NCI-H1930 (cell line): ENCODE data around the gene LCN6.
A peak's percentile ranks its signal among the peaks of the same experiment; 100 is the strongest.

Experiments
- DNase-seq, 2 experiments: peaks; one replicate each; lab custom pipeline; 2025; lab: John Stamatoyannopoulos, UW

The LCN6 gene

GRCh38 chr9:136743639-136744211, 4.6 kb downstream of the LCN6 start:
- DNase-seq: no peak

DNA sequence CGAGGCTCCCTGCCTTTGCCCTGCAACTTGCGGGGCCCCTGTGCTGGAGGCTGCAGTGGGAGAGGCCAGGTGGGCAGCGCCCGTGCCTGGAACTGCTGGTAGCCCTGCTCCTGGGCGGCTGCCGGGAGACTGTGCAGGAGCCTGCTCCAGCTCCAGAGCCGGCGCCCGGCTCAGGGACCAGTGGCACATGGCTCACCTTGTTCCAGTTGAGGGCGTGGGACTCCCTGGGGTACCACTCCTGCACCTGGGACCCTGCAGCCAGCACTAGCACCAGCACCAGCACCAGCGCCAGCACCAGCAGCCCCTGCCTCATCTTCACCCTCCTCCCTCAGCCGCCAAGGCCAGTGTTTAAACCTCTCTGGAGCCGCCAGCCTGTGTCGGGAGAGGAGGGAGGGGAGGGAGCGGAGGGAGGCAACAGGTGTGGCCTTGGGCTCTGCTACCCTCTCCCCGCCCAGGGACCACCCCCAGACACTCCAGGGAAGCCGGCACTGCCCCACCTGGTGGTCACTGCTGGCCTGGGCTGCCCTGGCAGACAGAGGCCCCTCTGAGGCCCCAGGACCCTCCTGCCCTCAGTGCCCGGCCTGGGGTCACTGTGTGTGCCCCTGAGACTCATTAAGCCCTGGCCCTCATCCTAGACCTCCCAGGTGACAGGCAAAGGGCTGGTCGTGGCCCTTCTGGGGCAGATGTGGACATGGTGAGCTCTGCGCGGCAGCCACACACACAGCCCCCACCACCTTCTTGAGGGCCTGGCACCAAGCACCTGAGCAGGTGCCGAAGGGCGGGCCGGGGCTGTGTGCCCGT, 5.5 kb downstream of the LCN6 start, which contains the start of gene LCN10:
LCN10 (minus strand) TSS at position 350 of the 801 bp plus-strand sequence; CDS start at position 313, 37 bp downstream.
- DNase-seq: no peak

DNA sequence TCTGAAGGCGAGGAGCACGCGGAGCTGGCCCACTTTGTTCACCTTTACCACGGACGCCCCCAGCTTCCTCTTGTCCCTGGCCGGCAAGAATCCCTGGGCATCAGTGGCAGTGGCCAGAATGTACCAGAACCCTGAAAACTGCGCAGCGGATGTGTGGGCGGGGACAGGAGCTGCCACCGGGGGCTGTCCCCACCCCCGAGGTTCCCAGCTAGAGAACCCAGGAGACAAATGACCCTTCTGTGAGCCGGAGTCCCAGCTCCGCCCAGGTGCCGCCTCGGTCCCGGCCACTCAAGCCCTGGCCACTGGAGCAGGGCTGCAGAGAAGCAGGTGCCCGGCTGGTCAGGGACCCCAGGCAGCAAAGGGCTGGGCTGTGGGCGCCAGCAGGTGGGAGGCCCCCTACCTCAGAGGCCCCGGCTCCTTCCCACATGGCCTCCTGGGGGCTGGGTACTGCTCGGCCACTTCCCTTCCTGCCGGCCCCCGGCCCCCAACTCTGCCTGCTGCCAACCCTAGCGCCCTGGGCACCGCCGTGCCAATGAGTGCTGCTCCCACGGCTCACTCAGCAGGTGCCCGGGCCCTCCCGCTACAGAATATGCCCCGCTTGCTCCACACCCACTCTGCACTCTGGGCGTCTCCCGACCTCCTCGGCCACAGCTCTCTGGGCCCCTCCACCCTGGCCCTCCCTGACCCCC, 6.3 kb downstream of the LCN6 start:
- no peak for DNase-seq

GRCh38 chr9:136740971-136741882, 7.1 kb downstream of the LCN6 start:
- DNase-seq: no peak

DNA sequence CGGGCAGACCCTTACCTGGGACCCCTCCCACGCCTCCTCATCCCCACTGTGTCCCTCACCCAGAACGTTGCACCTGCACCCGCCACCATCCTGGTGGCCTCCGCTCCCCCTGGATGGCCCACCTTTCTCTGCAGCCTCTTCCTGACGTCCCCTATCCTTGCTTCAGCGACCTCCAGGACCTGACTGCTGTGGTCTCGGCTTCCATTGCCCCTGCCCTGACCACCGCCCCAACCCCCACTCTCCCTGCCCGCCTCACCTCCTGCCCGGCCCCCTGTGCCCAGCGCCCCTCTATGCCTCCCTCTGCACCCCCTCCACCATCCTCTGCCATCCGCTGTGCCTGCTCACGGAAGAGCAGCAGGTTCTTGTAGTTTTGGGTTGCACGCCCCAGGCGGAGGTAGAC, 7.8 kb downstream of the LCN6 start:
- DNase-seq: no peak

DNA sequence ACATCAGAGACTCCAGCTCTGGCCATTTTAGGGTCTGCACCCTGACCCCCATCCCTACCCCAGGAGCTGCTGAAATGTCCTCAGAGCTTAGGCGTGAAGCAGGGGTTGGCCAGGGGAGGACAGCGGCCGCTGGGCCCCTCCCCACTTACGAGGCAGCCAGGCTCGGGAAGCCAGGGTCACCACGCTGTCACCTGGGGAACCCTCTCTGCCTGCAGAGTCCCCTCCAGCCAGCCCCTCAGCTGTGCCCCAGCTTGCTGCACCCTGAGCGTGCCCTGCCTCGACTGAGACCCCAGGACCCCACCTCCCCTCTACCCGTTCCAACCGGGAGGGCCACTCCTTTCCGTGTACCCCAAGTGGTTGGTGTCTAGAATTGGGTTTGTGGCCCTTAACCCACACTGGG, 8.3 kb downstream of the LCN6 start:
- DNase-seq: no peak

DNA sequence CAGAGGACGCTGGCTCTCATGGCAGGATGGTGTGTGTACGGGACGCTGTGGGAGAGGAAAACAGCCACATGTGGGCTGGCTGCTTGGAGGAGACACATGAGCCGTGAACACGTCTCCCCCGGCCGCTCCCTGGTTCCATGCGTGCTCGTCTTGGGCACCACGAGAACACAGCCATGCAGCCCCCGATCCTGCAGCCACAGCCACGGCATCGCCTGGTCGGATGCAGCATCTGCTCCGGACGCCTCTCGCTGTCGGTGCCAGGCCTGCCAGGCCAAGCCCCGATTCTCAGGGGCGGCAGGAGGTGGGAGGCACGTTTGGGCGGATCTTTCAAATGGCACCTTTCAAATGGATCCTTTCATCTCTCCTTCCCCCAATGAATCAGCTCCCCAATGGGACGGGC, 8.8 kb downstream of the LCN6 start:
- DNase-seq: no peak

DNA sequence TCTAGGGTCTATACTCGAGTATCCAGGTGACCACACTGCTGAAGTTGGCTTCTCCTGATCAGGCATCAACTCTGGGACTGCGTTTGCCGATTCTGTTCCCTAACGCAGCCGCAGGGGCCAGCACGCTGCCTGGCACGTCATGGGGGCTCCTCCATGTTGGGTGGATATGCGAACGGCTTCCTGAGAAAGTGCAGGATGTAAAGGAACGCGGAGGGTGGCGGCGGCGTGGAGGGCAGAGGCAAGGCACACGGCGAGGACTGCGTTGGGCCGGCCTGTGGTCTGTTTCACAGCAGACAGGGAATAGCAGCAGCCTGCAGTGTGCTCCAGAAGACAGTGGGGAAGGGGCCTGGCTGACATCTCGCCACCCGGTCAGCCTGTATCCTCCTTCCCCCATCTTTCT, 9.4 kb downstream of the LCN6 start:
- DNase-seq: no peak

GRCh38 chr9:136735812-136736480, 12.4 kb downstream of the LCN6 start:
- no peak for DNase-seq

- no peak for DNase-seq
These were observed 13.4 kb downstream of the LCN6 start for GRCh38 chr9:136734837-136735496.

DNA sequence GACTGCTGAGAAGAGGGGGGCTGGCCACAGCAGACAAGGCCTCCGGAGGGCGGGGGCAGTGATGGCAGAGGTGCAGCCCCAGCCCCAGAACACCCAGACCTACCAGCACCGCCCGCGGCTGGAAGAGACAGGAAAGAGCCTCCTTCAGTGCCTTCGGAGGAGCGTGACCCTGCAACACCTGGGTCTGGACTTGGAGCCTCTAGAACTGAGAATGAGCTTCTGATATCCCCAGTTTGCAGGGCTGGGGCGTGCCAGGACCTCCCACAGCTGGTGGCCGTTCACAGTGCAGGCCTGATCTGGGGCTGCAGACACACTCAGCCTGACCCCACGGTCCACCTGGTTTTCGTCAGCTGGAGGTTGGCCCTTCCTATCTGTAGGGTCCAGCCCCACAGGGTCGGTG, 14.7 kb downstream of the LCN6 start:
- DNase-seq: no peak

GRCh38 chr9:136732444-136733178, 15.7 kb downstream of the LCN6 start:
- DNase-seq: no peak

GRCh38 chr9:136729926-136730325, 18.4 kb downstream of the LCN6 start:
- no peak for DNase-seq

- DNase-seq: no peak
These were observed 19.2 kb downstream of the LCN6 start for GRCh38 chr9:136729144-136729543.

DNA sequence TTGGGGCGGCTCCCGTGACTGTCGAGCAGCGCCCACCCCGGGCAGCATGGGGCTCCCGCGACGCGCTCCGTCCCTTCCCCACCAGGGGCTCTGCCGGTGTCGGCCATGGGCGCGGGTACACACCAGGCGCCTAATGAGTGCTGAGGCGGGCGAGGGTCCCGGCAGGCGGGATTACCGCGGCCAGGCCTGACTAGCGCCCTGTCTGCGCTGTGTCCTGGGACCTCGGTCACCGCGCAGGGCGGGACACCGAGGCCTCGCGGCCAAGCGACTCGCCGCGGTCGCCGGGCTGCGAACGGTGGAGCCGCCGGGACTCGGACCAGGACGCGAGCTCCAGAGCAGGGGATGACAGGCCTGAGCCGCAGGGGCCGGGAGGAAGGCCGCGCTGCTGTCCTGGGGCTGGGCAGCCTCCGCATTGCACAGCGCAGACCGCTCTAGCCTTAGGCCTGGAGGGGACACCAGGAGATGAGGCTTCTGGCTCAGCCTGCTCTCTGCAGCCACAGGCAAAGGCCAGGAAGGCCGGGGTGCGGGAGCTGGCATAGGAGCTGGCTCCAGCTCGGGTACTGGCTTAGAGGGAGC, 19.7 kb downstream of the LCN6 start:
- DNase-seq: no peak

- peak; percentile 71 to 82 for DNase-seq
These were observed 20.2 kb downstream of the LCN6 start for GRCh38 chr9:136728080-136728547.

GRCh38 chr9:136726631-136727191, 21.6 kb downstream of the LCN6 start:
- DNase-seq: no peak

DNA sequence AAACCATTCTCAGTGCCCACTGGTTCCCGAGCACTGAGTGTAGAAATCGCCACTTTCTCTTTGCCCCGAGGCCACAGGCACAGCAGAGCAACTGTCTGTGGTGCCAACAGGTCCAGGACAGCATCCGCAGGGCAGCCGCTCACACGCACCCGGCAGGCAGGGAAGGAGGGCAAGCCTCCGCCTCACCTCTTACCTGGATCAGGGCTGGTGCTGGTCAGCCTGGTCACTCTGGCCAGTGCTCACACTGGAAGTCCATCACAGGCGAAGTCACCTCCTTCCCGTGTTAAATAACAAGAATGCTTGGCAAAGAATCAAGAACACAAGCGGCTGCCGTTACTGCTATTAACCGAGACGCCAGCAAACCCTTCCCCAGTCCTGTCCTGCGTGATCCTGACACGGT, 22.2 kb downstream of the LCN6 start:
- no peak for DNase-seq

- DNase-seq: no peak
These were observed 22.7 kb downstream of the LCN6 start for GRCh38 chr9:136725612-136726011.
